ENCODE results near the gene MAPK8.

MAPK8 gene

DNA sequence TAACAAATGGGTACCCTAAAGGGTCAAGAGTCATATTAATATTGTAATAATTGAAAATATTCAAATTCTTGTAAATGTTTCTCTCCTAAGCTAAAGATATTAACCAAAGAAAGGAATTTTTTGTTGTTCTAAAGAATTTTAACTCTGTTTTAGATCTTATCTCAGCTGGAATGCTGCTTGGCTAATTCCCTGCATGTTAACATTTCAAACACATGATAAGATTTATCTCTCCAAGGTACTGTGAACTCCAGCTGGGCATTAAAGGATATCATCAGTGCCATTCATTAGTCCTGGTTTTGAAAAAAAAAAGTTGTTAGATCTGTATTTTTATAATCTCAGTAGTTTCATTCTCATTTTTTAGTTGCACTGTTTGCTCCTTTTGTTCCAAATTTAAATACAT lies 76.9 kb downstream of the MAPK8 start:
- Histone ChIP-seq H3K9me3 (ENCODE audit: insufficient read depth, low read length) (peaks cover 7% of the 10 kb centered on the region), H3K4me3 (ENCODE audit: insufficient read length, low read depth) (no peak overlapping the region), H3K36me3 (ENCODE audit: insufficient read depth, insufficient read length, low read length) (no peaks in the 10 kb centered on the region), H3K27me3 (ENCODE audit: insufficient read depth, insufficient read length) (no peaks in the 10 kb centered on the region), H3K9ac (ENCODE audit: insufficient read length, low read depth) (no peak overlapping the region), H3K4me1 (ENCODE audit: insufficient read depth, insufficient read length) (no peaks in the 10 kb centered on the region)
- DNase-seq (ENCODE audit: low read depth, low spot score) = no peak
- TF ChIP-seq YY1 (IDR thresholded peaks at IDR 0.05; ENCODE audit: insufficient read depth, insufficient read length) = no peak
- TF ChIP-seq SUZ12 (IDR thresholded peaks at IDR 0.05; ENCODE audit: extremely low read depth, insufficient read depth, insufficient read length) = no peak
- TF ChIP-seq ZNF274 (IDR thresholded peaks at IDR 0.05; ENCODE audit: low read depth, low read length) = no peak

GRCh38 chr10:48384699-48384982 lies 78.2 kb downstream of the MAPK8 start:
- no peak for TF ChIP-seq YY1 (IDR thresholded peaks at IDR 0.05; ENCODE audit: insufficient read depth, insufficient read length)
- no peak for TF ChIP-seq ZNF274 (IDR thresholded peaks at IDR 0.05; ENCODE audit: low read depth, low read length)
- no peak for TF ChIP-seq SUZ12 (IDR thresholded peaks at IDR 0.05; ENCODE audit: extremely low read depth, insufficient read depth, insufficient read length)
- no peak overlapping the region for H3K4me3 ChIP-seq (ENCODE audit: insufficient read length, low read depth)

GRCh38 chr10:48389272-48389671 lies 82.8 kb downstream of the MAPK8 start:
- TF ChIP-seq ZNF274 (IDR thresholded peaks at IDR 0.05; ENCODE audit: low read depth, low read length) (no peak), SUZ12 (IDR thresholded peaks at IDR 0.05; ENCODE audit: extremely low read depth, insufficient read depth, insufficient read length) (no peak), YY1 (IDR thresholded peaks at IDR 0.05; ENCODE audit: insufficient read depth, insufficient read length) (no peak)
- no peaks in the 10 kb centered on the region for H3K36me3 ChIP-seq (ENCODE audit: insufficient read depth, insufficient read length, low read length)

More at GRCh38 chr10:48384699-48384982, 78.2 kb downstream of the MAPK8 start:
- no peak for DNase-seq (ENCODE audit: low read depth, low spot score)
- Histone ChIP-seq H3K36me3 (ENCODE audit: insufficient read depth, insufficient read length, low read length) (no peaks in the 10 kb centered on the region), H3K9me3 (ENCODE audit: insufficient read depth, low read length) (peaks cover 7% of the 10 kb centered on the region), H3K9ac (ENCODE audit: insufficient read length, low read depth) (no peak overlapping the region), H3K27me3 (ENCODE audit: insufficient read depth, insufficient read length) (no peaks in the 10 kb centered on the region), H3K4me1 (ENCODE audit: insufficient read depth, insufficient read length) (no peaks in the 10 kb centered on the region)

GRCh38 chr10:48389846-48390557 lies 83.5 kb downstream of the MAPK8 start:
- Histone ChIP-seq H3K9ac (ENCODE audit: insufficient read length, low read depth) (no peak overlapping the region), H3K9me3 (ENCODE audit: insufficient read depth, low read length) (no peaks in the 10 kb centered on the region), H3K36me3 (ENCODE audit: insufficient read depth, insufficient read length, low read length) (no peaks in the 10 kb centered on the region), H3K4me1 (ENCODE audit: insufficient read depth, insufficient read length) (no peaks in the 10 kb centered on the region), H3K4me3 (ENCODE audit: insufficient read length, low read depth) (no peak overlapping the region), H3K27me3 (ENCODE audit: insufficient read depth, insufficient read length) (no peaks in the 10 kb centered on the region)
- no peak for TF ChIP-seq ZNF274 (IDR thresholded peaks at IDR 0.05; ENCODE audit: low read depth, low read length)
- TF ChIP-seq YY1 (IDR thresholded peaks at IDR 0.05; ENCODE audit: insufficient read depth, insufficient read length) = no peak
- no peak for TF ChIP-seq SUZ12 (IDR thresholded peaks at IDR 0.05; ENCODE audit: extremely low read depth, insufficient read depth, insufficient read length)
- DNase-seq (ENCODE audit: low read depth, low spot score) = no peak

More at GRCh38 chr10:48389272-48389671, 82.8 kb downstream of the MAPK8 start:
- Histone ChIP-seq H3K4me1 (ENCODE audit: insufficient read depth, insufficient read length) (no peaks in the 10 kb centered on the region), H3K9me3 (ENCODE audit: insufficient read depth, low read length) (no peaks in the 10 kb centered on the region), H3K27me3 (ENCODE audit: insufficient read depth, insufficient read length) (no peaks in the 10 kb centered on the region), H3K4me3 (ENCODE audit: insufficient read length, low read depth) (no peak overlapping the region), H3K9ac (ENCODE audit: insufficient read length, low read depth) (no peak overlapping the region)
- no peak for DNase-seq (ENCODE audit: low read depth, low spot score)

GRCh38 chr10:48390558-48390871 lies 84.0 kb downstream of the MAPK8 start:
- H3K9ac ChIP-seq (ENCODE audit: insufficient read length, low read depth) = no peak overlapping the region
- H3K9me3 ChIP-seq (ENCODE audit: insufficient read depth, low read length) = no peaks in the 10 kb centered on the region
- no peak for DNase-seq (ENCODE audit: low read depth, low spot score)
- no peak overlapping the region for H3K4me3 ChIP-seq (ENCODE audit: insufficient read length, low read depth)
- no peaks in the 10 kb centered on the region for H3K36me3 ChIP-seq (ENCODE audit: insufficient read depth, insufficient read length, low read length)
- no peaks in the 10 kb centered on the region for H3K27me3 ChIP-seq (ENCODE audit: insufficient read depth, insufficient read length)
- no peaks in the 10 kb centered on the region for H3K4me1 ChIP-seq (ENCODE audit: insufficient read depth, insufficient read length)
- TF ChIP-seq YY1 (IDR thresholded peaks at IDR 0.05; ENCODE audit: insufficient read depth, insufficient read length) (no peak), ZNF274 (IDR thresholded peaks at IDR 0.05; ENCODE audit: low read depth, low read length) (no peak)

GRCh38 chr10:48390933-48391845 lies 84.7 kb downstream of the MAPK8 start:
- Histone ChIP-seq H3K36me3 (ENCODE audit: insufficient read depth, insufficient read length, low read length) (no peaks in the 10 kb centered on the region), H3K4me3 (ENCODE audit: insufficient read length, low read depth) (no peak overlapping the region), H3K27me3 (ENCODE audit: insufficient read depth, insufficient read length) (no peaks in the 10 kb centered on the region), H3K4me1 (ENCODE audit: insufficient read depth, insufficient read length) (no peaks in the 10 kb centered on the region), H3K9ac (ENCODE audit: insufficient read length, low read depth) (no peak overlapping the region), H3K9me3 (ENCODE audit: insufficient read depth, low read length) (no peaks in the 10 kb centered on the region)
- no peak for DNase-seq (ENCODE audit: low read depth, low spot score)
- TF ChIP-seq YY1 (IDR thresholded peaks at IDR 0.05; ENCODE audit: insufficient read depth, insufficient read length) (no peak), ZNF274 (IDR thresholded peaks at IDR 0.05; ENCODE audit: low read depth, low read length) (no peak), SUZ12 (IDR thresholded peaks at IDR 0.05; ENCODE audit: extremely low read depth, insufficient read depth, insufficient read length) (no peak)

DNA sequence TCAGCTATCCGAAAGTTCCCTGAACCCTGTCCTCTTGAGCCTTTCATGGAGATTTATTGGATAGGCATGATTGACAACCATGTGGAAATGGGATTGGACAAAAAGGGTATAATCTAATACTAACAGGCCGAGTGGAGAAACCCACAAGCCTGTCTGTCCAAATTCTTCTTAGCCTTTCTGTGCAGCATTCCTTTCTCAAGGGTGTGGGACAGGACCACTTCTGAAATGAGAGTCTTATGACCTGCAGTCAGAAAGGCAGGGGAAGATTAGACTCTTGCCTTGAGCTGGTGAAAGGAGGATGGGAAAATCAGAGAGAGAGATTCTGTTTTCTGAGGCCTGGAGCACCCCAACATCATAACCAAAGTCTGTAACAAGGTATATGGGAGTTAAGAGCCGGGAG lies 85.5 kb downstream of the MAPK8 start:
- no peaks in the 10 kb centered on the region for H3K27me3 ChIP-seq (ENCODE audit: insufficient read depth, insufficient read length)
- no peaks in the 10 kb centered on the region for H3K36me3 ChIP-seq (ENCODE audit: insufficient read depth, insufficient read length, low read length)
- H3K9me3 ChIP-seq (ENCODE audit: insufficient read depth, low read length) = no peaks in the 10 kb centered on the region
- TF ChIP-seq YY1 (IDR thresholded peaks at IDR 0.05; ENCODE audit: insufficient read depth, insufficient read length) (no peak), SUZ12 (IDR thresholded peaks at IDR 0.05; ENCODE audit: extremely low read depth, insufficient read depth, insufficient read length) (no peak), ZNF274 (IDR thresholded peaks at IDR 0.05; ENCODE audit: low read depth, low read length) (no peak)
- no peak for DNase-seq (ENCODE audit: low read depth, low spot score)
- no peaks in the 10 kb centered on the region for H3K4me1 ChIP-seq (ENCODE audit: insufficient read depth, insufficient read length)
- H3K4me3 ChIP-seq (ENCODE audit: insufficient read length, low read depth) = no peak overlapping the region
- no peak overlapping the region for H3K9ac ChIP-seq (ENCODE audit: insufficient read length, low read depth)
